Lower leg skin (tissue), 3 donors: Measurements from ENCODE around the gene PLCH1.

Experiments used
- CTCF ChIP-seq, 3 donors: fragments of 450-650 bp; IDR thresholded peaks; one replicate each; pipeline ENCODE4 v1.5.1; 2016; ENCODE audit warnings: antibody characterized with exemption in 3 of 3, mild to moderate bottlenecking in 3 of 3, moderate library complexity in 2 of 3
- POLR2A ChIP-seq, 2 donors: fragments of 450-650 bp; IDR thresholded peaks; one replicate each; pipeline ENCODE4 v1.6.1; 2016 to 2017; ENCODE audit warnings: antibody characterized with exemption in 2 of 2, mild to moderate bottlenecking in 1 of 2, moderate library complexity in 1 of 2

- TF ChIP-seq CTCF (IDR thresholded peaks at IDR 0.05) (no peak), POLR2A (IDR thresholded peaks at IDR 0.05) (no peak)
Measured at GRCh38 chr3:155407971-155408370, 336.9 kb downstream of the PLCH1 start.
